ENCODE measurements around the gene CMIP. TPM values are rescaled to one million over a fixed set of nuclear protein-coding genes. Genes with fewer than 3 reads are reported as not detected.
A peak's percentile ranks its signal among the peaks of the same experiment; 100 is the strongest.

Gene CMIP
- total RNA-seq, 2 donors from 2014 or later: 7.7 to 19.2 TPM

GRCh38 chr16:81646561-81646960 lies 202.0 kb downstream of the CMIP start:
- H3K27me3 ChIP-seq: no peaks in the 10 kb centered on the region
- DNase-seq (ENCODE audit: low spot score): no peak
- H3K9me3 ChIP-seq: no peaks in the 10 kb centered on the region
- no peak for TF ChIP-seq CTCF (IDR thresholded peaks at IDR 0.05)
- H3K4me1 ChIP-seq: peaks cover 0 to 23% of the 10 kb centered on the region in 2 donors
- H3K36me3 ChIP-seq: no peaks in the 10 kb centered on the region
- H3K27ac ChIP-seq: no peak overlapping the region
- H3K4me3 ChIP-seq: no peak overlapping the region

- Histone ChIP-seq H3K4me1 (peaks cover 0 to 27% of the 10 kb centered on the region in 2 donors), H3K27ac (no peak overlapping the region)
Measured at GRCh38 chr16:81647527-81647926, 202.9 kb downstream of the CMIP start.

GRCh38 chr16:81649561-81650184 lies 205.1 kb downstream of the CMIP start:
- Histone ChIP-seq H3K9me3 (no peaks in the 10 kb centered on the region), H3K4me1 (peaks cover 0 to 32% of the 10 kb centered on the region in 2 donors), H3K27me3 (no peaks in the 10 kb centered on the region), H3K36me3 (peaks cover 4% of the 10 kb centered on the region), H3K4me3 (no peak overlapping the region), H3K27ac (no peak overlapping the region)
- no peak for DNase-seq (ENCODE audit: low spot score)
- no peak for TF ChIP-seq CTCF (IDR thresholded peaks at IDR 0.05)

More at GRCh38 chr16:81647527-81647926, 202.9 kb downstream of the CMIP start:
- Histone ChIP-seq H3K36me3 (no peaks in the 10 kb centered on the region), H3K9me3 (no peaks in the 10 kb centered on the region), H3K27me3 (no peaks in the 10 kb centered on the region), H3K4me3 (no peak overlapping the region)
- no peak for TF ChIP-seq CTCF (IDR thresholded peaks at IDR 0.05)
- DNase-seq (ENCODE audit: low spot score): no peak

- Histone ChIP-seq H3K4me3 (no peak overlapping the region), H3K27me3 (no peaks in the 10 kb centered on the region), H3K4me1 (peaks cover 0 to 28% of the 10 kb centered on the region in 2 donors), H3K9me3 (no peaks in the 10 kb centered on the region), H3K27ac (peak overlapping the region in 1 of 2 donors; percentile 50), H3K36me3 (peaks cover 4% of the 10 kb centered on the region)
- no peak for DNase-seq (ENCODE audit: low spot score)
- TF ChIP-seq CTCF (IDR thresholded peaks at IDR 0.05): no peak
Measured at GRCh38 chr16:81650281-81650680, 205.7 kb downstream of the CMIP start.

- Histone ChIP-seq H3K27ac (peak overlapping the region; percentile 50 to 52), H3K27me3 (no peaks in the 10 kb centered on the region), H3K9me3 (no peaks in the 10 kb centered on the region), H3K36me3 (peaks cover 4% of the 10 kb centered on the region), H3K4me1 (peaks cover 0 to 20% of the 10 kb centered on the region in 2 donors), H3K4me3 (peak overlapping the region in 1 of 2 donors; percentile 1)
- no peak for TF ChIP-seq CTCF (IDR thresholded peaks at IDR 0.05)
- peak; percentile 83 for DNase-seq (ENCODE audit: low spot score)
Measured at GRCh38 chr16:81650982-81651562, 206.5 kb downstream of the CMIP start.

Measured in right atrium auricular region (tissue), 2 donors.